ENCODE results near the gene CSF1R. TPM values are rescaled to one million over a fixed set of nuclear protein-coding genes. Genes with fewer than 3 reads are reported as not detected.
"Not testable (repeated sequence)": the region's sequence is repeated elsewhere in the genome, so short reads cannot be mapped to it uniquely, and the experiment has no call there.

CSF1R gene
- total RNA-seq, 1 donor from 2014 or later, result not detected

GRCh38 chr5:150052226-150052955, 34.0 kb downstream of the CSF1R start:
- FAIRE-seq, result no peak
- H3K4me3 ChIP-seq (ENCODE audit: low read depth, low read length), result no peak overlapping the region
- H3K27me3 ChIP-seq (ENCODE audit: control insufficient read depth, insufficient read depth, low read length), result no peaks in the 10 kb centered on the region
- H3K36me3 ChIP-seq (ENCODE audit: control insufficient read depth, insufficient read depth, low read length), result peaks cover 28% of the 10 kb centered on the region
- no peak for TF ChIP-seq CTCF (IDR thresholded peaks at IDR 0.05; ENCODE audit: insufficient read depth, low read length, severe bottlenecking)
- DNase-seq (ENCODE audit: low read depth), result no peak

GRCh38 chr5:150051657-150052195, 34.6 kb downstream of the CSF1R start:
- no peak for TF ChIP-seq CTCF (IDR thresholded peaks at IDR 0.05; ENCODE audit: insufficient read depth, low read length, severe bottlenecking)
- Histone ChIP-seq H3K4me3 (ENCODE audit: low read depth, low read length) (no peak overlapping the region), H3K36me3 (ENCODE audit: control insufficient read depth, insufficient read depth, low read length) (peaks cover 30% of the 10 kb centered on the region), H3K27me3 (ENCODE audit: control insufficient read depth, insufficient read depth, low read length) (no peaks in the 10 kb centered on the region)
- DNase-seq (ENCODE audit: low read depth), result no peak
- no peak for FAIRE-seq

GRCh38 chr5:150050172-150050811, 36.1 kb downstream of the CSF1R start:
- peaks cover 33% of the 10 kb centered on the region for H3K36me3 ChIP-seq (ENCODE audit: control insufficient read depth, insufficient read depth, low read length)
- peak; percentile 95 for DNase-seq (ENCODE audit: low read depth)
- not testable (repeated sequence) for FAIRE-seq; H3K27me3 ChIP-seq (ENCODE audit: control insufficient read depth, insufficient read depth, low read length); H3K4me3 ChIP-seq (ENCODE audit: low read depth, low read length)

- H3K27me3 ChIP-seq (ENCODE audit: control insufficient read depth, insufficient read depth, low read length), result no peaks in the 10 kb centered on the region
- TF ChIP-seq CTCF (IDR thresholded peaks at IDR 0.05; ENCODE audit: insufficient read depth, low read length, severe bottlenecking), result no peak
- FAIRE-seq (no peak), DNase-seq (ENCODE audit: low read depth) (no peak)
- peaks cover 20% of the 10 kb centered on the region for H3K36me3 ChIP-seq (ENCODE audit: control insufficient read depth, insufficient read depth, low read length)
- no peak overlapping the region for H3K4me3 ChIP-seq (ENCODE audit: low read depth, low read length)
Measured at GRCh38 chr5:150046031-150046430, 40.3 kb downstream of the CSF1R start.

GRCh38 chr5:150045549-150045948, 40.8 kb downstream of the CSF1R start:
- no peak for DNase-seq (ENCODE audit: low read depth)
- no peak for TF ChIP-seq CTCF (IDR thresholded peaks at IDR 0.05; ENCODE audit: insufficient read depth, low read length, severe bottlenecking)
- Histone ChIP-seq H3K4me3 (ENCODE audit: low read depth, low read length) (no peak overlapping the region), H3K27me3 (ENCODE audit: control insufficient read depth, insufficient read depth, low read length) (no peaks in the 10 kb centered on the region), H3K36me3 (ENCODE audit: control insufficient read depth, insufficient read depth, low read length) (peaks cover 21% of the 10 kb centered on the region)
- FAIRE-seq, result no peak

- no peak for FAIRE-seq
Measured at GRCh38 chr5:150044712-150045111, 41.6 kb downstream of the CSF1R start.

More at GRCh38 chr5:150044712-150045111, 41.6 kb downstream of the CSF1R start:
- no peak overlapping the region for H3K4me3 ChIP-seq (ENCODE audit: low read depth, low read length)
- peaks cover 18% of the 10 kb centered on the region for H3K36me3 ChIP-seq (ENCODE audit: control insufficient read depth, insufficient read depth, low read length)
- no peak for TF ChIP-seq CTCF (IDR thresholded peaks at IDR 0.05; ENCODE audit: insufficient read depth, low read length, severe bottlenecking)
- DNase-seq (ENCODE audit: low read depth), result no peak
- H3K27me3 ChIP-seq (ENCODE audit: control insufficient read depth, insufficient read depth, low read length), result no peaks in the 10 kb centered on the region
